ENCODE results near the gene FBXO21.

GRCh38 chr12:117158096-117158495, 32.2 kb downstream of the FBXO21 start:
- TF ChIP-seq CTCF (IDR thresholded peaks at IDR 0.05) (no peak), EZH2 (IDR thresholded peaks at IDR 0.05) (no peak)

All from neural progenitor cell (in vitro differentiated cells).